DMS114 treated with DMSO at 0.1 percent for 48 hours (cell line): ENCODE data around the gene ABR.
"Not testable (repeated sequence)": the region's sequence is repeated elsewhere in the genome, so short reads cannot be mapped to it uniquely, and the experiment has no call there.

Experiments used
- DNase-seq: peaks from one replicate; lab custom pipeline; 2025; ENCODE audit not compliant: unreplicated experiment; lab: John Stamatoyannopoulos, UW

ABR gene

GRCh38 chr17:1150863-1151600 lies 28.7 kb downstream of the ABR start:
- no peak for DNase-seq

DNA sequence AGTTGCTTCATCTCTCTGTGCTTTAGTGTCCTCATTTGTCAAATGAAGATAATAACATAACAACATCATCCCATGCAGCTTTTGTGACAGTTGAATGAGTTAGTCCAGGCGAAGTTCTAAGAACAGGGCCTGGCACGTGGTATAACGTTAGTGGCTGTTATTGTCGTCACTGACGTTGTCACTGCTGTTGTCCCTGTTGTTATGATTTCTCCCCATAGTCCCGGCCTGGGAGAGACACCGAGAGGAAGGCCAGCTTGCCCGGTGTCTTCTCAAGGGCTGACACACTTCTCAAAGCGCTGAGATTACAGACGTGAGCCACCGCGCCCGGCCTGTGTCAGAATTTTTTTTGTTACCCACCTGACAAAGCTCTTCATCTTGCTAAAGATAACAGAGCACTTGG lies 29.9 kb downstream of the ABR start:
- DNase-seq = no peak

DNA sequence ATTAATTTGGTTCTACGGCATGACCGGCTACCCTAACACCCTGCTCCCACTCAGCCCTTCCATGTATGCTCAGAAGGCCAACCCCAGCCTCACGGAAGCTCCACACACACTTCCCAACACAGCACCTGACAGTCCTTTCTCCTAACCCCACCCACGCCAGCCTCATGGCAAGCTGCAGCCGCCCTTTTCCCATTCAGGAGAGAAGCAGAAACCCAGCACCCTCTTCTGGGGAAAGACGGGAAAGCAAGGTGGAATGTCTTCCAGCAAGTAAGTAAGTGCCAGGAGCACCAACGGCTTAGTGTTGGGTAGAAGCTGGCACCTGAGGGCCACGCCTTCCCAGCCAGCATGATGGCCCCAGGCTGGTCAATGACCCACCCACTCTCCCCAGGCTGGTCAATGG lies 32.1 kb downstream of the ABR start:
- DNase-seq = no peak

DNA sequence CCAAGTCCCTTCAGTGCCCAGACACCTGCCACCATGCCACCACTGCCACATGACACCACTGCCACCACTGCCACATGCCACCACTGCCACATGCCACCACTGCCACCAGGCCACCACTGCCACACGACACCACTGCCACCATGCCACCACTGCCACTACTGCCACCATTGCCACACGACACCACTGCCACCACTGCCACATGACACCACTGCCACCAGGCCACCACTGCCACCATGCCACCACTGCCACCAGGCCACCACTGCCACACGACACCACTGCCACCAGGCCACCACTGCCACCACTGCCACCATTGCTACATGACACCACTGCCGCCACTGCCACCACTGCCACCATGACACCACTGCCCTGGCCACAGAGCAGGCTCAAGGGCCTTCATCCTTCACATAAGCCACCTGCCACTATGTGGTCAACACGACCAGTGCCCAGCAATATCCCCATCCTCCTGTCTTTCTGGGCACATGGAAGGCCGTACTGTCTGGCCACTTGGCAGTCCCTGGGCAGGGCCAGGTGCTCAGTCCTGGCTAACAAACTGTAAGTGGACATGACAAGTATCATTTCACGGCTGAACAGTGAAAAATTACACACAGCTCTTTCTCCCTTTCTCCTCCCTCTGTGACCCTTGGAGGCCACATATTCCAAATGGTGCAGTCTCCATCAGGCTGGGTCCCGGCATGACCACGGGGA lies 33.1 kb downstream of the ABR start:
- no peak for DNase-seq

DNA sequence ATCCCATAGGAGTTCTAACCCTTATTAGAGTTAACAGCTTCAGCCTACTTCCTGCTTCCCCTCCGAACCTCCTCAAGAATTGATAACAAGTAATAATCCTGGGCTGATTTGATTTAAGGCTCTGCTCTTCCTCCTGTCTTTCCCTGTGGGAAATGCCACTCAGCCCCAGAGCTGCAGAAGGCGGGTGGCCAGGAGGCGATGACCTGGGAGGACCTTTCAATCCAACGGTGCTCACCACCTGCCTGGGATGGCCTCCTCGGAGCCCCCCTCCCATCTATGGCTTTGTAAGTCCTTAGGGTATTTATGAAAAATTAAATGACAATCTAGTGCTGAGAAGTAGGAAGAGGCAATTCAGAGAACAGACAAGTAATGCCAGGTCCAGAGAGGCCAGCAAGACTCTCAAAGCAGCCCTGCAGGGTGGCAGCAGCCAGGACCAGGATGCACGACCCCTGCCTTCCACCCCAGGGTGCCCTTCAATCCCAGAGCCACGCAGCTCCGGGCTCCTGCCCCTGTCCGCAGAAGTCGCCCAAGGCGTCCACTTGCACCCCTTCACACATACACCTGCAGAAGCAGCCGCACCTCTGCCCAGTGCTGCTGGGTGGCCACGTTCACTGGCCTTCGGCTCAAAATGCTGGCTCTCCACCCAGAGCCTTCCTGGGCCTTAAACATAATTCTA lies 34.3 kb downstream of the ABR start:
- no peak for DNase-seq

- no peak for DNase-seq
These were observed 35.6 kb downstream of the ABR start for GRCh38 chr17:1144162-1144561.

DNA sequence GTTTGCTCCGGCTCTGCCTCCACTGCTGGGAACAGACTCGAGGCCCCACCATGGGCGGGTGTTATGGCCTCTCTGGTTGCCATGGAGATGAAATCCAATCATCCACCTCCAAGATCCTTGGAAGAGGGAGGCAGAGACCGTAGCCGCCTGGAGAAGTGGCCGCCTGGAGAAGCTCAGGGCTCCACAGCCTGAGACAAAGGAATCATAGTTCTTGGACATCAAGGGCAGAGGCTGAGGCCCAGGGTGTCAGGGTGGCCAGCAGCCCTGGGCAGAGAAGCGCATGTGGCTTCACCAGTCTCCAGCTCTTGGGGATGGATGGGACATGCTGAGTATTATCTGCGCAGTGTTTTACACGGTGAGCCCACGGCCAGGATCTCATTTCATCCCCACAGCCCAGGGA lies 36.2 kb downstream of the ABR start:
- no peak for DNase-seq

DNA sequence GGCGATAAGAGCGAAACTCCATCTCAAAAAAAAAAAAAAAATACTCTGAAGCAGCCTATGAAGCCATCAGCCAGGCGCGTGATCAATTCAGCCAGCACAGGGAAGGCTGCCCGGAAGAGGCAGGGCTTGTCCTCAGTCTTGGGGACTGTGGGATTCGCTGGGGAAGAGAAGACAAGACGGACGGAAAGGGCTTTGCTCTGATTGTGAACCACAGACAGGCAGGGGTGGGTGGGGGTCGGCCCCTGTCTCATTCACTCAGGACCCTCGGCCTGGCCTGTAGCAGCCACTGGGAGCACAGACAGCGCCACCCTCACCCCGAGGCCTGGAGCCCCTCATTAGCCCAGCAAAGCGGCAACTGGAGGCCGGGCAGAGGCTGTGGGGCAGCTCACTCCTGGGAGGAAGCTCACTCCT lies 37.2 kb downstream of the ABR start:
- DNase-seq = no peak

DNA sequence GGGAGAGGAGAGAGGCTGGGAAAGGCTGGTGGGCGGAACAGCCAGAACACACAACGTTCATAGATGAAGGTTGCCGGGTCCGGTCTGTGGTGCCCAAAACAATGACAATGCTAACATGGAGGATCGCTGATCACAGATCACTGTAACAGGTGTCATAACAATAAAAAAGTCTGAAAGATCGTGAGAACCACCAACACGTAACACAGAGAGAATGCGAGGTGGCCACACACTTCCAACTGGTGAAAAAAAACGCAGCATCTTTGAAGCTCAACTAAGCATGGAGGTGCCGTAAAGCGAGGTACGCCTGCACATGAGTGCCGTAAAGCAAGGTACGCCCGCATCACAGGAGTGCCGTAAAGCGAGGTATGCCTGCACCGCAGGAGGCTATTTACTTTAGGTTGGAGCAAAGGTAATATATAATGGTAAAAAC lies 42.3 kb downstream of the ABR start:
- DNase-seq = no peak

GRCh38 chr17:1136748-1137147 lies 43.0 kb downstream of the ABR start:
- DNase-seq = no peak

DNA sequence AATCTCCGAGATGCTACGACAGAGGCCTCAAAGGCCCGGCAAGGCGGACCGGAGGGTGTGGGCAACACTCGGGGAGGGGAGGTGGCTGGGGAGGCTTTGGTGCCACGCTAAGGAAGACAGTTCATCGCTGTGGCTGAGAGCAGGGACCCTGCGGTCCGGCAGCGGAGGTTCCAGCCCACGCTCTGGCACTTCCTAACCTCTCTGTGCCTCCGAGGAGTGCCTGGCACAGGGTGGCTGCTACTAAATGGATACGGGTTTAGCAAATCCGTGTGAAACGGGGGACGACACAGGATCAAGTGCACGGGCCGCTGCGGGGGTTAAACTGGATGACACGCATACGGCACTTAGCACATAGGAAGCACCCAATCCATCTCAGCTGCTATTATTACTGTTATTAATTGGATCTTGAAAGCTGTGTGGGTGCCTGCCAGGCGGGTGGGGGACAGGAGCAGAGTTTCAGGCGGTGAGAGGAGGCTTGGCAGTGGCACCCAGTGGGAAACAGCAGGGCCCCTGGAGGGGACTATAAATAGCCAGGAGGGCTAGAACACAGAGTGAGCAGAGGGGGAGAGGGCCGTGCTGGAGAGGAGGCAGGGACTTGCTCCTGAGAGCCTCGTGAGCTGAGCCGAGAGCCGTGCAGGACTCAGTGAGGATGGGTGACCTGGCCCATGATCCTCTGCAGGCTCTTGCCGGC lies 45.0 kb downstream of the ABR start:
- DNase-seq = no peak

GRCh38 chr17:1130191-1130590 lies 49.6 kb downstream of the ABR start:
- no peak for DNase-seq

DNA sequence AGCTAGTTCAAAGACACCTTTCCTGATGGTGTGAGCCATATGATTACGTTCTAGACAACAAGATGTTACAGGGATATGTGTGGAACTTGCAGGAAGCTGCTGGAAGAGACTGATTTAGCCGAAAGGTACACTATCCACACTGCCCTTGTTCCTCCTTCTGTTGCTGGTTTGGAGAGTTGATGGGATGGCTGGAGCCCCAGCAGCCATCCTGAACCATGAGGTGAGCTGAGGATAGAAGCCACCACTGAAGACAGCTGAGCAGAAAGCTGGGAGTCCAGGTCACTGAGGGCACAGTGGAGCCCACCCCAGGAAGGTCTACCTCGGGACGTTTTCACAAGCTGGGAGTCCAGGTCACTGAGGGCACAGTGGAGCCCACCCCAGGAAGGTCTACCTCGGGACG lies 51.3 kb downstream of the ABR start:
- not testable (repeated sequence) for DNase-seq

- no peak for DNase-seq
These were observed 52.8 kb downstream of the ABR start for GRCh38 chr17:1126801-1127550.

GRCh38 chr17:1126250-1126797 lies 53.5 kb downstream of the ABR start:
- no peak for DNase-seq

- no peak for DNase-seq
These were observed 54.0 kb downstream of the ABR start for GRCh38 chr17:1125788-1126145.

GRCh38 chr17:1124896-1125787 lies 54.6 kb downstream of the ABR start:
- no peak for DNase-seq

- no peak for DNase-seq
These were observed 55.7 kb downstream of the ABR start for GRCh38 chr17:1123921-1124715.

- DNase-seq = no peak
These were observed 56.4 kb downstream of the ABR start for GRCh38 chr17:1123393-1123831.
